ENCODE results near the gene FAM241A. TPM values are rescaled to one million over a fixed set of nuclear protein-coding genes. Genes with fewer than 3 reads are reported as not detected.
"Not testable (repeated sequence)": the region's sequence is repeated elsewhere in the genome, so short reads cannot be mapped to it uniquely, and the experiment has no call there.

FAM241A gene
- total RNA-seq, 1 donor from 2014 or later: 0.09 TPM

GRCh38 chr4:112109360-112110058, 35.7 kb upstream of the FAM241A start:
- Mint-ChIP-seq H3K27me3 (ENCODE audit: low read depth) (no peaks in the 10 kb centered on the region), H3K36me3 (ENCODE audit: low read depth) (no peaks in the 10 kb centered on the region), H3K9me3 (no peaks in the 10 kb centered on the region), H3K27ac (ENCODE audit: unreplicated experiment) (no peak overlapping the region), H3K4me3 (no peak overlapping the region), H3K4me1 (no peaks in the 10 kb centered on the region)
- TF ChIP-seq CTCF (conservative IDR thresholded peaks at IDR 0.05): no peak
- DNase-seq (ENCODE audit: low read depth, low spot score): no peak

DNA sequence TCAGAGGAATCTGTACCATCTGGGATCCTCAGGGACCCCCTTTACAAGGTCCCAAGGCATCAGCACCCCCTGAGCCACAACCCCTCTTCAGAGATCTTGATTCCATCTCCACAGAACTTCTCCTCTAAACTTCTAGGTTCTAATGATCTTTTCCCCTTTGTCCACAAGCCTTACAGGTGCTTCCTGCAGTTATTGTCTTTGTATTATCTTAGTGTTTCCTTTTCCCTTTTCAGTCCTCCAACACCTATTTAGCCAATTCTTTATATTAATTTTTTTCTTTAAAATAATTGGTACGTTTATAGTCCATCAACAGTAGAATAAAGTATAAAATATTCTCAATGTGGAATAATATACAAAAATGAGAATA, 35.2 kb upstream of the FAM241A start:
- no peaks in the 10 kb centered on the region for H3K27me3 Mint-ChIP-seq (ENCODE audit: low read depth)
- H3K4me1 Mint-ChIP-seq: no peaks in the 10 kb centered on the region
- TF ChIP-seq CTCF (conservative IDR thresholded peaks at IDR 0.05): no peak

GRCh38 chr4:112111306-112111705, 33.9 kb upstream of the FAM241A start:
- Mint-ChIP-seq H3K27me3 (ENCODE audit: low read depth) (no peaks in the 10 kb centered on the region), H3K4me1 (no peaks in the 10 kb centered on the region), H3K27ac (ENCODE audit: unreplicated experiment) (no peak overlapping the region), H3K36me3 (ENCODE audit: low read depth) (no peaks in the 10 kb centered on the region), H3K4me3 (no peak overlapping the region), H3K9me3 (no peaks in the 10 kb centered on the region)
- TF ChIP-seq CTCF (conservative IDR thresholded peaks at IDR 0.05): no peak
- no peak for DNase-seq (ENCODE audit: low read depth, low spot score)

More for the DNA sequence above, 35.2 kb upstream of the FAM241A start:
- no peaks in the 10 kb centered on the region for H3K9me3 Mint-ChIP-seq
- no peaks in the 10 kb centered on the region for H3K36me3 Mint-ChIP-seq (ENCODE audit: low read depth)
- DNase-seq (ENCODE audit: low read depth, low spot score): no peak
- no peak overlapping the region for H3K4me3 Mint-ChIP-seq
- H3K27ac Mint-ChIP-seq (ENCODE audit: unreplicated experiment): no peak overlapping the region

GRCh38 chr4:112112095-112112494, 33.2 kb upstream of the FAM241A start:
- not testable (repeated sequence) for H3K4me1 Mint-ChIP-seq; DNase-seq (ENCODE audit: low read depth, low spot score); H3K36me3 Mint-ChIP-seq (ENCODE audit: low read depth); H3K27ac Mint-ChIP-seq (ENCODE audit: unreplicated experiment); H3K27me3 Mint-ChIP-seq (ENCODE audit: low read depth); H3K9me3 Mint-ChIP-seq; H3K4me3 Mint-ChIP-seq

- Mint-ChIP-seq H3K36me3 (ENCODE audit: low read depth) (no peaks in the 10 kb centered on the region), H3K27me3 (ENCODE audit: low read depth) (no peaks in the 10 kb centered on the region), H3K27ac (ENCODE audit: unreplicated experiment) (no peak overlapping the region), H3K4me1 (no peaks in the 10 kb centered on the region), H3K9me3 (no peaks in the 10 kb centered on the region), H3K4me3 (no peak overlapping the region)
- DNase-seq (ENCODE audit: low read depth, low spot score): no peak
- no peak for TF ChIP-seq CTCF (conservative IDR thresholded peaks at IDR 0.05)
These were observed 32.6 kb upstream of the FAM241A start for GRCh38 chr4:112112590-112113170.

DNA sequence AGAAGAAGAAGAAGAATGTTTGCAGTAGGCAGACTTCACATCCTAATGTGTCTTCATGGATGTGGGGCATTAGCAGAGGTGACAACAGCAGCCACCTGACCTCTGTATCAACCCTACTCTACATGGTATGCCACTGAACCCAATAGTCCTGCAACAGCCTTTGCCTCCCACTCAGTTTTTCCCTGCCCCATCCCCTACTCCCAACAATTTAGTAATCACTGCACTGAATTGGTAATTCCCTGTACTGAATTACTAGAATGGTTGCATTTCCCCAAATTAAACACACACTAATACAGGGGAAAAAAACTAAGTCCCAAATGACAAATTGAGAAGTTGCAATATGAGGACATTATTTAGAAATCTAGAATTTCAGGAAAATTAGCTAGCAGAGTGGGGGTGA, 31.4 kb upstream of the FAM241A start:
- H3K27ac Mint-ChIP-seq (ENCODE audit: unreplicated experiment): no peak overlapping the region

More for the DNA sequence above, 31.4 kb upstream of the FAM241A start:
- Mint-ChIP-seq H3K9me3 (no peaks in the 10 kb centered on the region), H3K4me1 (no peaks in the 10 kb centered on the region), H3K27me3 (ENCODE audit: low read depth) (no peaks in the 10 kb centered on the region), H3K36me3 (ENCODE audit: low read depth) (no peaks in the 10 kb centered on the region), H3K4me3 (no peak overlapping the region)
- no peak for DNase-seq (ENCODE audit: low read depth, low spot score)
- no peak for TF ChIP-seq CTCF (conservative IDR thresholded peaks at IDR 0.05)
